H1 (cell line): ENCODE results near the gene FGGY. TPM values are rescaled to one million over a fixed set of nuclear protein-coding genes. Genes with fewer than 3 reads are reported as not detected.

Experiments used
- CTCF ChIA-PET: fragments of 300-600 bp; sonication (Branson Sonifier 250); formaldehyde crosslinking; loops from one replicate; lab custom pipeline; 2021; ENCODE audit not compliant: partially characterized antibody; lab: Charles Lee
- POLR2A ChIA-PET: fragments of 300-600 bp; sonication (Branson Sonifier 250); formaldehyde crosslinking; loops from one replicate; lab custom pipeline; 2021; ENCODE audit warnings: inconsistent platforms; ENCODE audit not compliant: partially characterized antibody; lab: Charles Lee
- DNase-seq, 2 experiments: peaks; one replicate each; pipeline versions ENCODE4 v3.0.0 to v3.0.0-alpha.2; 2010 to 2022; ENCODE audit warnings: low spot score in 2 of 2, low read depth in 1 of 2, mixed read lengths in 1 of 2
- FAIRE-seq: peaks from 2 replicates; lab custom pipeline; 2011; peaks lifted over from hg19 to GRCh38; lab: Jason Lieb, UNC
- H2AFZ ChIP-seq: 2 replicates; pipeline ENCODE4 v1.8.1; 2012; ENCODE audit warnings: low read length, inconsistent platforms
- H2AK5ac ChIP-seq: 2 replicates; pipeline ENCODE4 v1.6.1; 2013; ENCODE audit warnings: low read depth, low read length
- H2BK120ac ChIP-seq: replicated peaks from 2 replicates; pipeline ENCODE3; 2013; ENCODE audit warnings: low read depth, low read length, inconsistent platforms
- H2BK12ac ChIP-seq: 2 replicates; pipeline ENCODE4 v1.6.1; 2013; ENCODE audit warnings: low read depth, low read length
- H2BK15ac ChIP-seq: 2 replicates; pipeline ENCODE4 v1.6.1; 2013; ENCODE audit warnings: low read length
- H2BK20ac ChIP-seq: 2 replicates; pipeline ENCODE4 v1.6.1; 2013; ENCODE audit warnings: low read length
- H2BK5ac ChIP-seq: 2 replicates; pipeline ENCODE4 v1.6.1; 2013; ENCODE audit warnings: low read depth, low read length
- H3K14ac ChIP-seq: 2 replicates; pipeline ENCODE4 v1.6.1; 2013; ENCODE audit warnings: inconsistent platforms; ENCODE audit not compliant: insufficient read length
- H3K18ac ChIP-seq: 2 replicates; pipeline ENCODE4 v1.6.1; 2013; ENCODE audit warnings: low read length; ENCODE audit errors: extremely low read depth
- H3K23ac ChIP-seq: 2 replicates; pipeline ENCODE4 v1.6.1; 2013; ENCODE audit warnings: inconsistent platforms; ENCODE audit not compliant: insufficient read length
- H3K23me2 ChIP-seq: 2 replicates; pipeline ENCODE4 v1.6.1; 2013; ENCODE audit warnings: low read depth, low read length
- H3K27ac ChIP-seq: 2 replicates; pipeline ENCODE4 v1.6.1; 2011; ENCODE audit warnings: low read depth, low read length, inconsistent platforms
- H3K27me3 ChIP-seq, 4 experiments: replicated peaks in 1 of 4; 1 replicate in 1 of 4; 2 replicates in 3 of 4; pipeline versions ENCODE4 v1.6.1 to v1.8.1; 2011 to 2013; ENCODE audit warnings: low read length in 3 of 4, mild to moderate bottlenecking in 3 of 4, inconsistent platforms in 2 of 4, mixed read lengths in 2 of 4, moderate library complexity in 1 of 4; ENCODE audit not compliant: control insufficient read depth in 3 of 4, insufficient read depth in 3 of 4; ENCODE audit errors: extremely low read depth in 1 of 4
- H3K36me3 ChIP-seq, 4 experiments: 2 replicates each; pipeline versions ENCODE4 v1.6.1 to v1.8.1; 2011 to 2013; ENCODE audit warnings: mild to moderate bottlenecking in 4 of 4, low read length in 3 of 4, moderate library complexity in 2 of 4, control low read depth in 1 of 4, inconsistent platforms in 1 of 4; ENCODE audit not compliant: insufficient read depth in 4 of 4, control insufficient read depth in 2 of 4
- H3K4ac ChIP-seq: replicated peaks from 2 replicates; pipeline ENCODE3; 2013; ENCODE audit warnings: low read length, low read depth, mixed read lengths, inconsistent platforms; ENCODE audit not compliant: insufficient read length
- H3K4me1 ChIP-seq, 4 experiments: replicated peaks in 1 of 4; 1 replicate in 1 of 4; 2 replicates in 3 of 4; pipeline versions ENCODE4 v1.6.1 to v1.8.1; 2011 to 2013; ENCODE audit warnings: low read length in 3 of 4, inconsistent platforms in 2 of 4, mixed read lengths in 1 of 4; ENCODE audit not compliant: insufficient read depth in 4 of 4, control insufficient read depth in 3 of 4
- H3K4me2 ChIP-seq, 2 experiments: 2 replicates each; pipeline versions ENCODE4 v1.6.1 to v1.8.1; 2011 to 2013; ENCODE audit warnings: low read depth in 2 of 2, low read length in 2 of 2, control low read depth in 1 of 2, inconsistent platforms in 1 of 2, mild to moderate bottlenecking in 1 of 2; ENCODE audit not compliant: insufficient read depth in 1 of 2
- H3K4me3 ChIP-seq, 4 experiments: fragments of 200-600, 300-600 bp in 1 of 4; sonication (generic), shearing (Covaris generic), sonication (Bioruptor Twin) in 1 of 4; 2 replicates each; pipeline versions ENCODE4 v1.5.1 to v1.8.1; 2011 to 2016; ENCODE audit warnings: low read length in 4 of 4, low read depth in 3 of 4, control low read depth in 2 of 4, inconsistent platforms in 2 of 4, mild to moderate bottlenecking in 2 of 4, mixed read lengths in 1 of 4, moderate library complexity in 1 of 4; ENCODE audit not compliant: insufficient read depth in 2 of 4; ENCODE audit errors: extremely low read depth in 1 of 4
- H3K56ac ChIP-seq: replicated peaks from 2 replicates; pipeline ENCODE3; 2013; ENCODE audit warnings: low read depth, mild to moderate bottlenecking, mixed read lengths, low read length, inconsistent platforms; ENCODE audit not compliant: insufficient read length
- H3K79me1 ChIP-seq: 2 replicates; pipeline ENCODE4 v1.6.1; 2013; ENCODE audit warnings: low read depth, low read length, control low read depth
- H3K79me2 ChIP-seq, 2 experiments: 2 replicates each; pipeline versions ENCODE4 v1.6.1 to v1.8.1; 2012 to 2013; ENCODE audit warnings: low read length in 2 of 2, mild to moderate bottlenecking in 2 of 2, inconsistent platforms in 1 of 2; ENCODE audit not compliant: insufficient read depth in 2 of 2, control insufficient read depth in 1 of 2
- H3K9ac ChIP-seq, 4 experiments: replicated peaks in 1 of 4; 1 replicate in 1 of 4; 2 replicates in 3 of 4; pipeline versions ENCODE4 v1.6.1 to v1.8.1; 2011 to 2013; ENCODE audit warnings: low read depth in 3 of 4, low read length in 3 of 4, control low read depth in 2 of 4, mild to moderate bottlenecking in 2 of 4, moderate library complexity in 2 of 4, inconsistent platforms in 1 of 4; ENCODE audit errors: extremely low read depth in 1 of 4
- H3K9me3 ChIP-seq, 2 experiments: 2 replicates each; pipeline versions ENCODE4 v1.6.1 to v1.8.1; 2012 to 2013; ENCODE audit warnings: mild to moderate bottlenecking in 2 of 2, moderate library complexity in 2 of 2, control low read depth in 1 of 2, inconsistent platforms in 1 of 2, low read depth in 1 of 2, low read length in 1 of 2, mixed read lengths in 1 of 2; ENCODE audit not compliant: insufficient read depth in 2 of 2
- H4K20me1 ChIP-seq, 2 experiments: replicated peaks in 1 of 2; 2 replicates each; pipeline versions ENCODE3 to v1.8.1; 2011 to 2013; ENCODE audit warnings: inconsistent platforms in 2 of 2, low read length in 2 of 2, mild to moderate bottlenecking in 1 of 2; ENCODE audit not compliant: insufficient read depth in 2 of 2, control insufficient read depth in 1 of 2
- H4K5ac ChIP-seq: 2 replicates; pipeline ENCODE4 v1.6.1; 2013; ENCODE audit warnings: low read length, low read depth, mixed read lengths, inconsistent platforms; ENCODE audit not compliant: insufficient read length
- H4K8ac ChIP-seq: 2 replicates; pipeline ENCODE4 v1.8.0; 2013; ENCODE audit warnings: mild to moderate bottlenecking, moderate library complexity, low read length, inconsistent platforms; ENCODE audit not compliant: insufficient read depth; ENCODE audit errors: extremely low read depth
- H4K91ac ChIP-seq: replicated peaks from 2 replicates; pipeline ENCODE3; 2013; ENCODE audit warnings: low read length, mixed read lengths, inconsistent platforms; ENCODE audit not compliant: insufficient read length
- JUN ChIP-seq: IDR thresholded peaks from 2 replicates; pipeline ENCODE4 v1.6.1; 2011; ENCODE audit warnings: low read depth, mild to moderate bottlenecking, improper control_type of control experiment, low read length
- NRF1 ChIP-seq: IDR thresholded peaks from 2 replicates; pipeline ENCODE4 v1.6.1; 2011; ENCODE audit warnings: mild to moderate bottlenecking, low read depth, low read length, improper control_type of control experiment
- POLR2AphosphoS5 ChIP-seq: IDR thresholded peaks from 2 replicates; pipeline ENCODE4 v1.6.1; 2011; ENCODE audit warnings: low read depth, low read length
- RAD21 ChIP-seq, 2 experiments: IDR thresholded peaks in 1 of 2; conservative IDR thresholded peaks in 1 of 2; 2 replicates each; pipeline ENCODE4 v1.6.1; 2011; ENCODE audit warnings: low read depth in 2 of 2, low read length in 2 of 2, improper control_type of control experiment in 1 of 2, inconsistent platforms in 1 of 2, mild to moderate bottlenecking in 1 of 2, moderate library complexity in 1 of 2
- SIRT6 ChIP-seq: IDR thresholded peaks from one replicate; pipeline ENCODE4 v1.7.1; 2012; ENCODE audit warnings: low read length, inconsistent platforms
- WGBS, 2 experiments: shearing (Covaris generic) in 1 of 2; methylation state at CpG; one replicate each; pipeline versions ENCODE4 v1.1.6 to v1.1.7; 2013 to 2015; ENCODE audit warnings: low lambda C conversion rate in 2 of 2, mixed read lengths in 2 of 2, inconsistent platforms in 1 of 2, low coverage in 1 of 2, missing lambda C conversion rate in 1 of 2; ENCODE audit not compliant: insufficient replicate concordance in 2 of 2, insufficient coverage in 1 of 2, insufficient read length in 1 of 2; ENCODE audit errors: extremely low coverage in 1 of 2, missing lambda C conversion rate in 1 of 2; 5-methylcytosine and 5-hydroxymethylcytosine counted together
- polyA plus RNA-seq, 7 experiments: library from polyadenylated mRNA; depleted of rRNA in 3 of 7; stranded (reverse) in 5 of 7; unstranded in 2 of 7; fragments of >200 nt in 5 of 7; fragments of 200-250 nt in 2 of 7; gene quantifications; 1 replicate in 5 of 7; 2 replicates in 1 of 7; 4 replicates in 1 of 7; pipeline versions ENCODE4 v1.2.1 to v1.2.3, GENCODE V29; 2011 to 2013; ENCODE audit warnings: missing spikeins in 2 of 7, mixed read lengths in 2 of 7
- total RNA-seq: library from RNA; stranded (reverse); fragmentation: NEBNext Ultra II Directional; extraction: Animal tissue kit (Norgen Biotek cat#: 25700); gene quantifications from 2 replicates; pipeline ENCODE4 v1.2.1, GENCODE V29; 2021

FGGY gene
- total and polyA plus RNA-seq, 2 of the 8 experiments (the other 6 are each of a cell fraction or from before 2014, with no cell fraction given): 10.3 to 12.5 TPM

- WGBS, 2 experiments: 83% methylated on average over 2 of the region's 2 CpGs; no CpG with 5 or more reads in 1 of the 2 experiments
- Histone ChIP-seq H3K4me3 (no peak overlapping the region), H3K23ac (no peak overlapping the region), H2BK12ac (no peak overlapping the region), H3K23me2 (no peaks in the 10 kb centered on the region; the same call in 1 of the 2 replicates), H3K56ac (no peak overlapping the region), H3K27ac (no peak overlapping the region), H3K79me2 (no peaks in the 10 kb centered on the region), H4K5ac (no peak overlapping the region), H3K36me3 (no peaks in the 10 kb centered on the region), H2BK120ac (no peak overlapping the region), H3K79me1 (no peaks in the 10 kb centered on the region), H2AFZ (no peak overlapping the region), H4K8ac (no peak overlapping the region), H3K9me3 (peaks cover 0 to 6% of the 10 kb centered on the region in 2 experiments; a peak in 2 of 4 replicates), H2AK5ac (no peak overlapping the region), H3K18ac (no peak overlapping the region), H2BK20ac (no peak overlapping the region), H2BK15ac (no peak overlapping the region; the same call in 1 of the 2 replicates), H4K20me1 (no peaks in the 10 kb centered on the region), H3K4me2 (no peak overlapping the region), H3K9ac (no peak overlapping the region), H3K4ac (no peak overlapping the region), H3K14ac (no peak overlapping the region), H3K4me1 (peaks cover 0 to 7% (median 2%) of the 10 kb centered on the region in 4 experiments; a peak in 2 of 7 replicates), H3K27me3 (no peaks in the 10 kb centered on the region), H2BK5ac (no peak overlapping the region), H4K91ac (no peak overlapping the region)
- CTCF ChIA-PET: no interaction called here
- TF ChIP-seq POLR2AphosphoS5: no peak
- no peak for TF ChIP-seq NRF1
- no peak for TF ChIP-seq JUN
- no peak for TF ChIP-seq SIRT6
- no peak for TF ChIP-seq RAD21 (IDR thresholded peaks at IDR 0.05 in 1 of 2, conservative IDR thresholded peaks at IDR 0.05 in 1 of 2; ENCODE audit: low read depth in 2 of 2, low read length in 2 of 2)
- POLR2A ChIA-PET: no interaction called here
- FAIRE-seq: no peak
- no peak for DNase-seq
Measured at GRCh38 chr1:59574085-59574484, 277.2 kb downstream of the FGGY start.
